ENCODE data around the gene CAMTA1.
A peak's percentile ranks its signal among the peaks of the same experiment; 100 is the strongest.

The CAMTA1 gene

DNA sequence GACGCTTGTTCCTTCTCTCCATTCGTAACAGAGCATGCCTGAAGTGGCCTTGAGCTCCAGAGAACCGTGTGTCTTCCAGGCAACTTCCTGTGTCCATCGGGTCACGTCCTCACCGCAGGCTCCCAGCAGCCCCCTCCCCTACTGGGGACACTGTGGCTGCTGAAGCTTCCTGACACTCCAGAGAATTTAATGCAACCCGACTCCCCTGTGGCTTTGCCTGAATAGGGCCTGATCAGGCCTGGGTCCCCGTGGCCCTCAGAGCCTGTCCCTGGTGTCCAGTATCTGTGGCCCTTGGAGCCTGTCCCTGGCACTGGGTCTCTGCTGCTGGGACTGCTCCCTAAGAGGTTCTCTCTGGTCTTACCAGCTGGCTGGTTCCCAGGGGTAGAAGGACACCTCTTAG lies 766.2 kb downstream of the CAMTA1 start:
- no peak for DNase-seq (ENCODE audit: low read depth in 1 of 2, low spot score in 1 of 2)
- no peak for TF ChIP-seq JUND (IDR thresholded peaks at IDR 0.05; ENCODE audit: low read depth)
- in situ Hi-C loops (cut with HindIII; ENCODE audit: low pct_unique_long_range_greater_than_20kb, low sequenced_read_pairs), result no loop called here

DNA sequence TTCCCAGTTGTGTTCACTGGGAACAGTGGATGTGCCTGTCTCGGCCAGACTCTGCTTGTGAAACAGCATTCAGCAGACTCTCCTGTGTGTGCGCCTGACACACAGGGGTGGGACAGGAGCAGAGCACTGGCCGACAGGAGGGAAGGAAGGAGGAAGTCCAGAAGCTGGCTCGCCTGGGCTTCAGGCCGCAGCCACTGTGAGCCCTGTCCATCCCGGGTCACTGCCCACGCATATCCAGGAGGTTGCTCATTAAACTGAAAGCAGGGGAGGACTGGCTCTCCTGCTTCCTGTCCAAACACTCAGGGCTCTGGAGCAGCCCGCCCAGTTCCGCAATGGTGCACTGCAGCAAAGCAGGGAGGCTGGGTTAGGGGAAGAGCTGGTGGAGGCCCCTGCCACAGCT lies 767.1 kb downstream of the CAMTA1 start:
- in situ Hi-C loops (cut with HindIII; ENCODE audit: low pct_unique_long_range_greater_than_20kb, low sequenced_read_pairs), result no loop called here
- TF ChIP-seq JUND (IDR thresholded peaks at IDR 0.05; ENCODE audit: low read depth), result no peak
- DNase-seq (ENCODE audit: low read depth in 1 of 2, low spot score in 1 of 2), result no peak

DNA sequence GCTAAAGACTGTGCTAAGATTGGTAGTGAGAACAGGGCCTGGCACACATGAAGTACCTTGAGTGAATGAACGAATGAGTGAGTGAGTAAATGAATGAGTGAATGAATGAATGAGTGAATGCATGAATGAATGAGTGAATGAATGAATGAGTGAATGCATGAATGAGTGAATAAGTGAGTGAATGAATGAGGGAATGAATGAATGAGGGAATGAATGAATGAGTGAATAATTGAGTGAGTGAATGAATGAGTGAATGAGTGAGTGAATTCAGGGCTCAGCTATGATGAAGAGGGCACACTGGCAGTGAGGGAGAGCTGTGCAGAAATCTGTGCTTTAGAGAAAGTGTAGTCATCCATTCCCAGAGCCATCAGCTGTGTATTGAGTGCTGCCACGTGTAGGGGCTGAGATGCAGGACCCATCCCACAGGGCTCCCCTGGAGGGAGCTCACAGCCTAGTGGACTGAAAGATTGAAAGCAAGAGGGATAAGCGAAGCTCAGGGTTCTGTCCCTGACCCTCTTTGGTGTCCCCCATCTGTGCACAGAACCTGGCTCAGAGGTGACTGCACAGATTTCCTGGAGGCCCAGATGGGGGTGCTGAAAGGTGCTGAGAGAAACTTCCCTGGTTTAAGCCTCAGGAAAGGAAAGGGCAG lies 767.9 kb downstream of the CAMTA1 start:
- in situ Hi-C loops (cut with HindIII; ENCODE audit: low pct_unique_long_range_greater_than_20kb, low sequenced_read_pairs), result no loop called here
- no peak for TF ChIP-seq JUND (IDR thresholded peaks at IDR 0.05; ENCODE audit: low read depth)
- no peak for DNase-seq (ENCODE audit: low read depth in 1 of 2, low spot score in 1 of 2)

DNA sequence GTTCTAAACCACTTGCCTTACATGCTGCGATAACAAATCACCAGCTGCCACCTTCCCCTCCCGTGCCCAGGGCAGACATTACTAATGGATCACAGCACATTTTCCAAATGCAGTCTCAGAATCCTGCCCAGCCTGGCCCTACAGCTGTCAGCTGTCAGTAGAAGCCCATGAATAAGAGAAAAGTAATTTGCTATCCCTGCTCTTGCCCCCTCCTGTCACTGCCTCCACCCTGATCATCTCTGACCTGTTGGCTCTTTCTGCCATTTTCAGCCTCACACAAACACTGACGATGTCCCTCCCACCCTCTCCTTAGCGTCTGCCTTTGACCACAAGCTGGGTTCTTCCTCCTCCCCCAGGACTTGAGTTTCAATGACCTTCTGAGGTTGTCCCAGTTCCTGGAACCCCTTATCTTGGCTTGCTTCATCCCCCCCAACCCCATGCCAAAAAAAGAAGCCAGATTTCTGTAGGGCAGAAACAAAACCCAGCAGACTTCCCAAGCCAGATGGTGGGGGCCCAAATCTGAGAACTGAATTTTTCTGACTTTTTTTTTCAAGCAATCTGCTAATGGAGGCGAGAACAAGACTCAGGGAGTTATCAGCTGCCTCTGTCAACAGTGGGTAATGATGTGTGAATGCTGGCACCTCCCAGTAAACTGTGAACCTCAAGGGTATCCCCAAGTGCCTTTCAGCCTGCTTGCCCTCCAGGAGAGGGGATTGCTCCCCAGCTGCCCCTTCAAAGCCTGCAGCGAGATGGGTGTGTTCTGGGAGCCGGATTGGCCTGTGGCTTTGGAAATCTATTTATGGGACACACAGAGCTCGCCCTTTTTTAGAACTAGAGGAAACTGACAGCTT lies 769.4 kb downstream of the CAMTA1 start:
- no peak for DNase-seq (ENCODE audit: low read depth in 1 of 2, low spot score in 1 of 2)
- in situ Hi-C loops (cut with HindIII; ENCODE audit: low pct_unique_long_range_greater_than_20kb, low sequenced_read_pairs), result no loop called here

DNA sequence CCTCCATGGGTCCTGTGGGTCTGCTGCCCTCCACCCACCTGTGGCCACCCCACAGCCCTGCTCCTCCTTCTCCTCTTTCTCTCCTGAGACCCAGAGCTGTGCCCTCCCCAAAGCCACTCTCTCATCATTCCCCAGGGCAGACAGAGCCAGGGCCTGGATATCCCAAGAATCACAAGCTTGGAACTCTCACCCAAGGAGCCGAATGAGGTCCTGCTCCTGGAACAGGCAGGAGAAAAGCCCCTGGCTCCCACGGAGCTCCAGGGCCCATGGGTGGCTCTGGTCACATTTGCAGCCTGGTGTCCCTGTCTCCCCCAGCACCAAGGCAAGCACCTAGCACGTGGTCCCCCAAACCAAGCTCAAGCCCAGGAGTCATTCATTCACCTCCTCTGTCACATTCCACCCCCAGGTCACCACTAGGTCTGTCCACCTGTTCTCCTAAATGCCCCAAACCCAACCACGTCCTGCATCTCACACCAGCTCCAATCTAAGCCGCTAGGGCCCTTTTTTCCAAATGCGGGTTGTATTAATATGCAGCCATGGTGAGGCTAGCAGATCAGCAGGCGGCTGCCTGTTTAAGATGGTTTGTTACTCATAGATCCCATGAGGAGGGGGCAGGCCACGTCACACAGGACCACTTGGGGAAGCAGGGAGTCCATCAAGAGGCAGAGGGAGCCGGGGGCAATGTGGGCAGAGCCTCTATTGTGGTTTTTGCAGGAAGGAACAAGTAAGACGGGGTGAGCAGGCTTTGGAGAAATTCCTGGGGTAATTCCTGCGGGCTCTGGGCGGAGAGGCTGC lies 770.3 kb downstream of the CAMTA1 start:
- DNase-seq (ENCODE audit: low read depth in 1 of 2, low spot score in 1 of 2), result peak in 1 of 2 experiments; percentile 53
- in situ Hi-C loops (cut with HindIII; ENCODE audit: low pct_unique_long_range_greater_than_20kb, low sequenced_read_pairs), result no loop called here
- TF ChIP-seq JUND (IDR thresholded peaks at IDR 0.05; ENCODE audit: low read depth), result no peak

More for the DNA sequence above, 769.4 kb downstream of the CAMTA1 start:
- no peak for TF ChIP-seq JUND (IDR thresholded peaks at IDR 0.05; ENCODE audit: low read depth)

DNA sequence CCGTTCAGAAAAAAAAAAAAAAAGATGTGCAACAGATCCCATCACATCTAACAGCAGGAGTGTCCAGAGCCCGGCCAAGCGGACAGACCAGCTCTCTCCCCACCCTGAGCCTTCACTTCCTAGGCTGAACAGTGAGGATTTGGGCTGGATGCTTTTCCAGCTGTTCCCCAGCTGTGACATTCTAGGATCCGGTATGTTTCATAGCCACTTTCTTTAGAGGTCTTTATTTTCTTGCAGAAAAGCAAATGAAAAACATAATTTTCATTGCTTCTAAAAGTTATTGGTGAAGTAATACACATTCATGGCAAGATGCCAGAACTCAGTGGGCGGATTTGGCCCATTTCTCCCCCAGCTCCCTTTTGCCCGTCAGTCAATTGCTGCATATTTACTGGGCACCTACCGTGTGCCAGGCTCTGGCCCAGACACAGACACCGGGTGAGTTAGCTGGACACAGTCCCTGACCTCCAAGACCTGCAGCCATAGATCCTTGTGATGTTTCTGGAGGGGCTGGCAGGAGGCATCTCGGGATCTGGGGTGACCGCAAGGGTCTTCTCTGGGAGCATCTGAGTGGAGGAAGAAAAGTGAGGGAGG lies 772.1 kb downstream of the CAMTA1 start:
- no peak for DNase-seq (ENCODE audit: low read depth in 1 of 2, low spot score in 1 of 2)
- in situ Hi-C loops (cut with HindIII; ENCODE audit: low pct_unique_long_range_greater_than_20kb, low sequenced_read_pairs), result no loop called here
- TF ChIP-seq JUND (IDR thresholded peaks at IDR 0.05; ENCODE audit: low read depth), result no peak

DNA sequence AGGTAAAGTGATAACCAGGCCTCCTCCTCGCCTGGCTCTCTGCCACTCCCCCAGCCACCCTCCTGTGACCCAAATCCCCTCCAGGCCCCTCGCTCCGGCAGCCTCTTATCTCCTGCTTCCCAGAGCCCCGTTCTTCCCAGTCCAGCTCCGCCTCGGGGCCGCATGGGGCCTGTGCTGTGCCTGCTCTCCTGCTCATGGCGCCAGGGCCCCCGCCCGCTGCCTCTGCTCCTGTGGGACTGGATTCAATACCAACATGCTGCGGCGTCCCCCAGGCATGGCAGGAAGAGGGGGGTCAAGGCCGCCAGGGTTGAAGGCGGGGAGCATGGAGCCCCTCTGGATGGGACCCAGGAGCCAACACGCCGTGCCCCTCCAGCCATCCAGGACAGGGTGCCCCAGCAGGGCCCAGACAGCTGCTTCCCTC lies 772.8 kb downstream of the CAMTA1 start:
- no peak for DNase-seq (ENCODE audit: low read depth in 1 of 2, low spot score in 1 of 2)
- in situ Hi-C loops (cut with HindIII; ENCODE audit: low pct_unique_long_range_greater_than_20kb, low sequenced_read_pairs), result no loop called here
- TF ChIP-seq JUND (IDR thresholded peaks at IDR 0.05; ENCODE audit: low read depth), result no peak

DNA sequence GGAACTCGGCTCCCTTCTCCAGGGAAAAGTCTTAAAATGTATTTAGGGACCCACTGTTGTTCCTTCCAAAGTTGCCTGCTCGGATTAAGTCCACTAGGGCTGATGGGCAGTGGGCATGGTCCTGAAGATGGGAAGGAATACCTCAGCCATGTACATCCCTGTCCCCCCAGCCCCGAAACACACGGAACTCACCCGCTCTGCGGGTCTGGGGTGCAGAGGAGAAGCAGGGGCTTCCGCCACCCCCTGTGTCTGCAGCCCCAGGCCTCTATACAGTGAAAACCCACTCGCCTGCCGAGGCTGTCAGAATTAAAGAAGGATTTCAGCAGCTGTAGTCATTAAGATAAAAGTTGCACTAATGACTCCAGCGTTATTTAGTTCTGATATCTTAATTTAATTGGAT lies 773.2 kb downstream of the CAMTA1 start:
- no peak for TF ChIP-seq JUND (IDR thresholded peaks at IDR 0.05; ENCODE audit: low read depth)
- no peak for DNase-seq (ENCODE audit: low read depth in 1 of 2, low spot score in 1 of 2)
- in situ Hi-C loops (cut with HindIII; ENCODE audit: low pct_unique_long_range_greater_than_20kb, low sequenced_read_pairs), result no loop called here

DNA sequence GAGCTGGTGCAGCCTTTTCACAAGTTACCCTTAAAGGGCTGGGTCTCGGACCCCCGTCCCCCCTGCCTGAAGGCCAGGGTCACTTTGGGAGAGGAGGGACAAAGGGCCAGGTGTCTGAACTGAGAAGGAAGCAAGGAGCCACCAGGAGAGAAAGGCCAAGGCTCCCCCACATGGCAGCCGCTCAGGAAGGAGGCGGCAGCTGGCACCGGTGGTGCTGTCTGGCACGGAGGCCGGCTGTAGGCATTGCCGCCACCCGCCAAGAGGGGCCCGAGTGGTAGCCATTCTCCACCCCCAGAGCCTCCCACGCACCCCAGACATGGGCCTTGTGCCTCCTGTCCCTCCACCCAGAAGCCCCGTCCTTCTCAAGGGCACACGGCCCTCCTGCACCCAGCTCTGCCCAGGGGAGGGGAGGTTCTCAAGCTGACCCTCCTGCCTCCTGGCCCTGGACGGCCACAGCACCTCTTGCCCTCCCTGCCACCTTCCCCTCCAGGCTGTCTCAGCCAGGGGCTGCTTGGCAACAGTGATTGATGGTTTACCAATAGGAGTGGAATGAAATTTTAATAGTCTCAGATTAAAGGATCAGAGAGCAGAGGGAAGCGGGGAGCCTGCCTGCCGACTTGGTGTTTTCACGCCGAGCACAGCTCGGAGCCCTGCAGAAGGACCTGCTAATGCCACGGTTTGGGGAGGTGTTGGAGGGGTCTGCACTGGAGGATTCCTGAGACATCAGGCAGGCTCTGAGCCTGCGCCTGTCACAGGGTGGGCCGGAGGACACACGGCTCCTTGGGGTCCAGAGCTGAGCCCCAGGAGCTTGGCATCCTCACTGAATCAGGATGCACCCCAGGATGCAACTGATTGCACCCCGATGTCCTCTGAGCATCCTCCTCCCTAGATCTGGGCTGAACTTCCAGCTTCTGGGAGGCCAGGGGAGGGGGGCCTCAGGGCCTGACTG lies 773.9 kb downstream of the CAMTA1 start:
- no peak for TF ChIP-seq JUND (IDR thresholded peaks at IDR 0.05; ENCODE audit: low read depth)
- DNase-seq (ENCODE audit: low read depth in 1 of 2, low spot score in 1 of 2), result no peak
- in situ Hi-C loops (cut with HindIII; ENCODE audit: low pct_unique_long_range_greater_than_20kb, low sequenced_read_pairs), result no loop called here

DNA sequence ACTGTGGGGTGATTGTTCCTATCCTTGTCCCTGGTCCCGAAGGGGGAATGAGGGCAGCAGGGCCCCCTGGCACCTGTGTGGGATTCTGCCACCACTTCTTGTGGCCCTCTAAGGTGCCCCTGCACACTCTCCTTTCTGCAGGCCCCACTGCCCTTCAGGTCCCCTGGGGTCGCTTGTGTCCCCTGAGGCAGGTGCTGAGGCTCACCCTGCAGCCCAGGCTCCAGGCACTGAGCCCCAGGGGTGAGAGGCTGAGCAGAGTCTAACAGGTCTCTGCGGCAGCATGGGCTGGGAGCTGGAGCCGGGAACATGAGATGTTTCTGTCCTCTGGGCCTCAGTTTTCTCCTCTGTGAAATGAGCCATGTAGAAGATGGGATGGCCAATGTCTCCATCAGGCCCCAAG lies 774.9 kb downstream of the CAMTA1 start:
- in situ Hi-C loops (cut with HindIII; ENCODE audit: low pct_unique_long_range_greater_than_20kb, low sequenced_read_pairs), result no loop called here
- no peak for TF ChIP-seq JUND (IDR thresholded peaks at IDR 0.05; ENCODE audit: low read depth)
- DNase-seq (ENCODE audit: low read depth in 1 of 2, low spot score in 1 of 2), result no peak

DNA sequence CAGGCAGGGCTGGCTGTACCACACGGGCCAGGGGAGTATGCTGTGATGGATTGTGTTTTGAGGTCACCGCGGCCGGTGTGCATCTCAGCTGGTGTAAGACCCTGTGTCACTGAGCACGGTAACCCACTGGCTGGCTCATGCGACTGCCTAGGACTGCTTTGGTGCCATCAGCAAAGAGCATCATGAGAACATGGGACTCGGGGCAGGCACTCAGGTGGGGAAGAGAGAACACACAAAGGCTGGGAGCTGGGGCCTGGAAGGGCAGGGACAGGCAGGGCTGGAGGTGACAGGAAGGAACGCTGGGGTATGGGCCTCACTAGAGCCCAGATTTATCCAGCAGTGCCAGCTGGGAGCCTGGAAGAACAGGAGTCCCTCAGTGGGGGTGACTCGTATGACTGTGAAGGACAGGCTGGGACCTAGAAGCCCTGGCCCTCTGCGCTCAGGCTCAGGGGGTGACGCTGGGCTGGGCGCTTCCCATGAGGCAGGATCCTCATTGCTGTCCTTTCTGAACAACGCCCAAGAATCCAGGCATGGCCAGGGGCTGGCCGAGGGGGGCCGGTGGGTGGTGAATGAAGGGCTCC lies 775.4 kb downstream of the CAMTA1 start:
- in situ Hi-C loops (cut with HindIII; ENCODE audit: low pct_unique_long_range_greater_than_20kb, low sequenced_read_pairs), result no loop called here
- TF ChIP-seq JUND (IDR thresholded peaks at IDR 0.05; ENCODE audit: low read depth), result no peak

More for the DNA sequence above, 775.4 kb downstream of the CAMTA1 start:
- no peak for DNase-seq (ENCODE audit: low read depth in 1 of 2, low spot score in 1 of 2)
